Erythroblast (primary cell): ENCODE data around the gene PCIF1.

ENCODE experiments used
- GATA1 ChIP-seq: IDR thresholded peaks from 2 replicates; pipeline ENCODE4 v1.6.1; 2011; ENCODE audit warnings: low read depth, mild to moderate bottlenecking, control low read depth, low read length, moderate library complexity
- POLR2A ChIP-seq: IDR thresholded peaks from 2 replicates; pipeline ENCODE4 v1.6.1; 2011; ENCODE audit warnings: mild to moderate bottlenecking, low read length

- TF ChIP-seq POLR2A (no peak), GATA1 (no peak)
Measured at GRCh38 chr20:45904583-45905504, 29.6 kb upstream of the PCIF1 start.
